ENCODE measurements around the gene UQCC2.

DNA sequence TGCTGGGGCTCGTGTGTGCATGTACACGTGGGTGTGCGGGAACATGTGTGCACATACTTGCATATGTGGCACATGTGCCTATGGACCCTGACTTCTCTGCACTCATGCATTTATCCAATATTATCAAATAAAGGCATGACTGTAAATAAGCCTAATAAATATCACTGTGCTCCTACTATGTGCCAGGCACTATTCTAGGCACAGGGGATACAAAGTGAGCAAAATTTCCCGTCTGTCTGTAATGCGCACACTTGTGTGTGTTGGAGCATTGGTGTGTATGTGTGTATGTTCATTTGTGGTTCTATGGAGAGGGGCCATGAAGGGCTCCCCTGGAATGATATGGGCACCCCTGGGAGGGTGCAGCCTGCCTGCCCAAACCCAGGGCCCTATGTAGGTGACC is 48.5 kb downstream of the UQCC2 start:
- TF ChIP-seq, protein P1, sequence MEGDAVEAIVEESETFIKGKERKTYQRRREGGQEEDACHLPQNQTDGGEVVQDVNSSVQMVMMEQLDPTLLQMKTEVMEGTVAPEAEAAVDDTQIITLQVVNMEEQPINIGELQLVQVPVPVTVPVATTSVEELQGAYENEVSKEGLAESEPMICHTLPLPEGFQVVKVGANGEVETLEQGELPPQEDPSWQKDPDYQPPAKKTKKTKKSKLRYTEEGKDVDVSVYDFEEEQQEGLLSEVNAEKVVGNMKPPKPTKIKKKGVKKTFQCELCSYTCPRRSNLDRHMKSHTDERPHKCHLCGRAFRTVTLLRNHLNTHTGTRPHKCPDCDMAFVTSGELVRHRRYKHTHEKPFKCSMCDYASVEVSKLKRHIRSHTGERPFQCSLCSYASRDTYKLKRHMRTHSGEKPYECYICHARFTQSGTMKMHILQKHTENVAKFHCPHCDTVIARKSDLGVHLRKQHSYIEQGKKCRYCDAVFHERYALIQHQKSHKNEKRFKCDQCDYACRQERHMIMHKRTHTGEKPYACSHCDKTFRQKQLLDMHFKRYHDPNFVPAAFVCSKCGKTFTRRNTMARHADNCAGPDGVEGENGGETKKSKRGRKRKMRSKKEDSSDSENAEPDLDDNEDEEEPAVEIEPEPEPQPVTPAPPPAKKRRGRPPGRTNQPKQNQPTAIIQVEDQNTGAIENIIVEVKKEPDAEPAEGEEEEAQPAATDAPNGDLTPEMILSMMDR (IDR thresholded peaks at IDR 0.05) = no peak
- no peak for TF ChIP-seq POLR2AphosphoS5 (IDR thresholded peaks at IDR 0.05)
- no peak for TF ChIP-seq POLR2A (IDR thresholded peaks at IDR 0.05)
- TF ChIP-seq EP300 (IDR thresholded peaks at IDR 0.05) = no peak

Data from suprapubic skin (tissue), 4 donors.